ENCODE data around the gene TUBB2A. TPM values are rescaled to one million over a fixed set of nuclear protein-coding genes. Genes with fewer than 3 reads are reported as not detected.
A peak's percentile ranks its signal among the peaks of the same experiment; 100 is the strongest.

Gene TUBB2A
- total and polyA plus RNA-seq, 2 of the 13 experiments (the other 11 are each of a cell fraction or from before 2014, with no cell fraction given), result 35.3 to 106 TPM

DNA sequence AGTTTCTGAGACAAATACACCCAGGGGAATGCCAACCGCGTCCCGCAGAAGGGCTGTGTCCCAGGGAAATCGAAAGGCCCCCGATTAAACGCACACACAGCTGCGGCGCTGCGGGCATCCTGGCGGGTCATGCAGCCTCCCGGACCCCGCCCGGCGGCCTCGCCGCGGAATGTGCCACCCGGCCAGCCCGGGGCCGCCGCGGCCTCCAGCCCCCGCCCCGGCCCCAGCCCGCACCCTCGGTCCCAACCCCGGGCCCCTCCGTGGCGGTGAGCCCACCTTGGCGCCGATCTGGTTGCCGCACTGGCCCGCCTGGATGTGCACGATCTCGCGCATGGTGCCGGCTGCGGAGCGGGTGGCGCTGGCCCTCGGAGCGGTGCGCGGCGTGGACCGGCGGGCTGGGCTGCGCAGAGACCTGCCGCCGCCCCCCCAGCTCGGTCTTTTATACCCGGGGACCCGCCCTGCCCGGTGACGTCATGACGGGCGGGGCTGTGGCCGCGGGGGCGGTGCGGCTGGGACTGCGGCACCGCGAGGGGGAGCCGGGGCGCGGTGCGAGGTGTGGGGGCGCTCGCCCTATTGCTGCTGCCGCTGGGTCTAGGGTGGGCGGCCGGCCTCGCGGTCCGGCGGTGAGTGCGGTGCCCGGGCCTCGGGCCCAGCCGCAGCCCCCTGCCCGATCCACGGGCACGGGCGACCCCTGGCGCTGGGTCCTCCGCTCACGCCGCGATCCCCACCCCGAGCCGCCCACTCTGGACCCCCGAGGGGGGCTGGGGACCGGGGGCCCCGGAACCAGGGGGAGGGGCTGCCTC is at the start of gene TUBB2A (continued):
- TF ChIP-seq ETS1 (CRISPR knock-in tag; IDR thresholded peaks at IDR 0.05) (no peak), DRAP1 (CRISPR knock-in tag; IDR thresholded peaks at IDR 0.05) (peak; percentile 86), ZFP1 (CRISPR knock-in tag; IDR thresholded peaks at IDR 0.05) (no peak), NR2F6 (IDR thresholded peaks at IDR 0.05) (no peak), NR2F6 (CRISPR knock-in tag; IDR thresholded peaks at IDR 0.05) (0 out of 2 replicates have a peak, but pooled peaks have one; percentile 6), HMGA1 (CRISPR knock-in tag; conservative IDR thresholded peaks at IDR 0.05) (no peak), POLR2AphosphoS5 (IDR thresholded peaks at IDR 0.05; ENCODE audit: low read depth, low read length) (peak; percentile 84), ZNF30 (CRISPR knock-in tag; IDR thresholded peaks at IDR 0.05) (no peak; the same call in 1 of the 2 replicates), U2AF2 (IDR thresholded peaks at IDR 0.05; ENCODE audit: low read depth, low read length) (no peak), ZXDC (CRISPR knock-in tag; IDR thresholded peaks at IDR 0.05) (no peak), ZNF510 (CRISPR knock-in tag; IDR thresholded peaks at IDR 0.05; ENCODE audit: low read depth) (no peak; the same call in 1 of the 2 replicates), NCOA2 (CRISPR knock-in tag; IDR thresholded peaks at IDR 0.05) (no peak; the same call in 1 of the 2 replicates), GZF1 (CRISPR knock-in tag; IDR thresholded peaks at IDR 0.05) (no peak), MAF1 (CRISPR knock-in tag; IDR thresholded peaks at IDR 0.05; ENCODE audit: borderline replicate concordance) (peak; percentile 53; the same call in 1 of the 2 replicates), GTF2F1 (IDR thresholded peaks at IDR 0.05; ENCODE audit: low read length) (no peak), ZNF484 (CRISPR knock-in tag; IDR thresholded peaks at IDR 0.05; ENCODE audit: borderline replicate concordance, low read depth) (no peak), CCDC6 (CRISPR knock-in tag; IDR thresholded peaks at IDR 0.05) (peak; percentile 93), DDIT3 (CRISPR knock-in tag; IDR thresholded peaks at IDR 0.05) (no peak)
- TF ChIP-seq, protein P1, sequence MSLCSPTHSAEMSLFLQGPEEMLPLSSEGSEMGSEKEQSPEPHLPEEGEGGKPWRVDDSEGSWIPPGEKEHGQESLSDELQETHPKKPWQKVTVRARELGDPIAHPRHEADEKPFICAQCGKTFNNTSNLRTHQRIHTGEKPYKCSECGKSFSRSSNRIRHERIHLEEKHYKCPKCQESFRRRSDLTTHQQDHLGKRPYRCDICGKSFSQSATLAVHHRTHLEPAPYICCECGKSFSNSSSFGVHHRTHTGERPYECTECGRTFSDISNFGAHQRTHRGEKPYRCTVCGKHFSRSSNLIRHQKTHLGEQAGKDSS (CRISPR knock-in tag; IDR thresholded peaks at IDR 0.05; ENCODE audit: borderline replicate concordance, low read depth), result peak; percentile 54; the same call in 1 of the 2 replicates
- TF ChIP-seq, protein P2, sequence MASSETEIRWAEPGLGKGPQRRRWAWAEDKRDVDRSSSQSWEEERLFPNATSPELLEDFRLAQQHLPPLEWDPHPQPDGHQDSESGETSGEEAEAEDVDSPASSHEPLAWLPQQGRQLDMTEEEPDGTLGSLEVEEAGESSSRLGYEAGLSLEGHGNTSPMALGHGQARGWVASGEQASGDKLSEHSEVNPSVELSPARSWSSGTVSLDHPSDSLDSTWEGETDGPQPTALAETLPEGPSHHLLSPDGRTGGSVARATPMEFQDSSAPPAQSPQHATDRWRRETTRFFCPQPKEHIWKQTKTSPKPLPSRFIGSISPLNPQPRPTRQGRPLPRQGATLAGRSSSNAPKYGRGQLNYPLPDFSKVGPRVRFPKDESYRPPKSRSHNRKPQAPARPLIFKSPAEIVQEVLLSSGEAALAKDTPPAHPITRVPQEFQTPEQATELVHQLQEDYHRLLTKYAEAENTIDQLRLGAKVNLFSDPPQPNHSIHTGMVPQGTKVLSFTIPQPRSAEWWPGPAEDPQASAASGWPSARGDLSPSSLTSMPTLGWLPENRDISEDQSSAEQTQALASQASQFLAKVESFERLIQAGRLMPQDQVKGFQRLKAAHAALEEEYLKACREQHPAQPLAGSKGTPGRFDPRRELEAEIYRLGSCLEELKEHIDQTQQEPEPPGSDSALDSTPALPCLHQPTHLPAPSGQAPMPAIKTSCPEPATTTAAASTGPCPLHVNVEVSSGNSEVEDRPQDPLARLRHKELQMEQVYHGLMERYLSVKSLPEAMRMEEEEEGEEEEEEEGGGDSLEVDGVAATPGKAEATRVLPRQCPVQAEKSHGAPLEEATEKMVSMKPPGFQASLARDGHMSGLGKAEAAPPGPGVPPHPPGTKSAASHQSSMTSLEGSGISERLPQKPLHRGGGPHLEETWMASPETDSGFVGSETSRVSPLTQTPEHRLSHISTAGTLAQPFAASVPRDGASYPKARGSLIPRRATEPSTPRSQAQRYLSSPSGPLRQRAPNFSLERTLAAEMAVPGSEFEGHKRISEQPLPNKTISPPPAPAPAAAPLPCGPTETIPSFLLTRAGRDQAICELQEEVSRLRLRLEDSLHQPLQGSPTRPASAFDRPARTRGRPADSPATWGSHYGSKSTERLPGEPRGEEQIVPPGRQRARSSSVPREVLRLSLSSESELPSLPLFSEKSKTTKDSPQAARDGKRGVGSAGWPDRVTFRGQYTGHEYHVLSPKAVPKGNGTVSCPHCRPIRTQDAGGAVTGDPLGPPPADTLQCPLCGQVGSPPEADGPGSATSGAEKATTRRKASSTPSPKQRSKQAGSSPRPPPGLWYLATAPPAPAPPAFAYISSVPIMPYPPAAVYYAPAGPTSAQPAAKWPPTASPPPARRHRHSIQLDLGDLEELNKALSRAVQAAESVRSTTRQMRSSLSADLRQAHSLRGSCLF (CRISPR knock-in tag; IDR thresholded peaks at IDR 0.05; ENCODE audit: borderline replicate concordance), result no peak

All from HepG2 (cell line).